ENCODE results near the gene TNFRSF19.

TNFRSF19 gene

GRCh38 chr13:23608701-23609413 lies 38.6 kb downstream of the TNFRSF19 start:
- DNase-seq, result no peak

GRCh38 chr13:23609414-23609760 lies 39.2 kb downstream of the TNFRSF19 start:
- DNase-seq, result no peak

GRCh38 chr13:23609874-23610576 lies 39.8 kb downstream of the TNFRSF19 start:
- no peak for DNase-seq

- no peak for DNase-seq
Observed at GRCh38 chr13:23610966-23611491, 40.8 kb downstream of the TNFRSF19 start.

GRCh38 chr13:23612182-23612581 lies 42.0 kb downstream of the TNFRSF19 start:
- no peak for DNase-seq

GRCh38 chr13:23612731-23613130 lies 42.5 kb downstream of the TNFRSF19 start:
- DNase-seq, result no peak

GRCh38 chr13:23613596-23613995 lies 43.4 kb downstream of the TNFRSF19 start:
- no peak for DNase-seq

- DNase-seq, result no peak
Observed at GRCh38 chr13:23615395-23616081, 45.3 kb downstream of the TNFRSF19 start.

- DNase-seq, result no peak
Observed at GRCh38 chr13:23616228-23616627, 46.0 kb downstream of the TNFRSF19 start.

GRCh38 chr13:23617551-23618024 lies 47.4 kb downstream of the TNFRSF19 start:
- no peak for DNase-seq

- no peak for DNase-seq
Observed at GRCh38 chr13:23618341-23618740, 48.1 kb downstream of the TNFRSF19 start.

GRCh38 chr13:23619068-23619855 lies 49.0 kb downstream of the TNFRSF19 start:
- no peak for DNase-seq

- no peak for DNase-seq
Observed at GRCh38 chr13:23620211-23620610, 50.0 kb downstream of the TNFRSF19 start.

GRCh38 chr13:23620613-23621315 lies 50.6 kb downstream of the TNFRSF19 start:
- DNase-seq, result no peak

- no peak for DNase-seq
Observed at GRCh38 chr13:23621316-23621645, 51.1 kb downstream of the TNFRSF19 start.

- no peak for DNase-seq
Observed at GRCh38 chr13:23622985-23623384, 52.8 kb downstream of the TNFRSF19 start.

GRCh38 chr13:23623394-23623793 lies 53.2 kb downstream of the TNFRSF19 start:
- no peak for DNase-seq

GRCh38 chr13:23626700-23627099 lies 56.5 kb downstream of the TNFRSF19 start:
- no peak for DNase-seq

- no peak for DNase-seq
Observed at GRCh38 chr13:23627410-23627809, 57.2 kb downstream of the TNFRSF19 start.

- DNase-seq, result no peak
Observed at GRCh38 chr13:23628250-23628649, 58.0 kb downstream of the TNFRSF19 start.

GRCh38 chr13:23628765-23629565 lies 58.8 kb downstream of the TNFRSF19 start:
- DNase-seq, result no peak
